HepG2 (cell line): Measurements from ENCODE around the gene AARS2. TPM values are rescaled to one million over a fixed set of nuclear protein-coding genes. Genes with fewer than 3 reads are reported as not detected.
A peak's percentile ranks its signal among the peaks of the same experiment; 100 is the strongest.

Source experiments
- AGO2 ChIP-seq: fragments of 200-400 bp; formaldehyde crosslinking; optimal IDR thresholded peaks from 2 replicates; pipeline ENCODE3; 2017; ENCODE audit warnings: mild to moderate bottlenecking, low read depth, low read length, moderate library complexity
- CREM ChIP-seq, 2 experiments: sonication (generic) in 1 of 2; formaldehyde crosslinking in 1 of 2; IDR thresholded peaks; 2 replicates each; pipeline versions ENCODE4 v1.4.0 to v1.6.1; 2016 to 2020; ENCODE audit warnings: antibody characterized with exemption in 1 of 2, mild to moderate bottlenecking in 1 of 2, missing genetic modification reagents in 1 of 2
- DNMT3B ChIP-seq: conservative IDR thresholded peaks from 2 replicates; pipeline ENCODE4 v1.6.1; 2016; ENCODE audit warnings: missing biosample characterization, control low read depth
- EP300 ChIP-seq, 3 experiments: sonication (generic) in 1 of 3; formaldehyde crosslinking in 1 of 3; IDR thresholded peaks; 2 replicates each; pipeline versions ENCODE4 v1.5.1 to v1.6.1; 2011 to 2020; ENCODE audit warnings: low read depth in 2 of 3, low read length in 2 of 3, borderline replicate concordance in 1 of 3, improper control_type of control experiment in 1 of 3, mild to moderate bottlenecking in 1 of 3, missing genetic modification reagents in 1 of 3, moderate library complexity in 1 of 3
- FLYWCH1 ChIP-seq: sonication (generic); formaldehyde crosslinking; IDR thresholded peaks from 2 replicates; pipeline ENCODE4 v1.8.1; 2023; ENCODE audit warnings: mild to moderate bottlenecking, missing genetic modification reagents
- KDM1A ChIP-seq: IDR thresholded peaks from 2 replicates; pipeline ENCODE4 v1.6.1; 2016; ENCODE audit warnings: missing compliant biosample characterization
- MEIS1 ChIP-seq: sonication (generic); formaldehyde crosslinking; IDR thresholded peaks from 2 replicates; pipeline ENCODE4 v1.9.0; 2021; ENCODE audit warnings: mild to moderate bottlenecking, missing genetic modification reagents, moderate library complexity, borderline replicate concordance
- TCF12 ChIP-seq, 2 experiments: fragments of 450-650 bp in 1 of 2; sonication (generic) in 1 of 2; formaldehyde crosslinking in 1 of 2; IDR thresholded peaks; 2 replicates each; pipeline versions ENCODE4 v1.6.1 to v1.8.0; 2017 to 2022; ENCODE audit warnings: antibody characterized with exemption in 1 of 2, mild to moderate bottlenecking in 1 of 2, missing genetic modification reagents in 1 of 2, moderate library complexity in 1 of 2
- ZFY ChIP-seq: sonication (generic); formaldehyde crosslinking; IDR thresholded peaks from 2 replicates; pipeline ENCODE4 v1.4.0; 2020; ENCODE audit warnings: missing genetic modification reagents
- ZNF335 ChIP-seq: sonication (generic); formaldehyde crosslinking; IDR thresholded peaks from 2 replicates; pipeline ENCODE4 v1.4.0; 2020; ENCODE audit warnings: missing genetic modification reagents
- ZNF34 ChIP-seq: sonication (generic); formaldehyde crosslinking; IDR thresholded peaks from 2 replicates; pipeline ENCODE4 v1.4.0; 2020; ENCODE audit warnings: mild to moderate bottlenecking, missing genetic modification reagents, borderline replicate concordance
- ZNF354B ChIP-seq: sonication (generic); formaldehyde crosslinking; IDR thresholded peaks from 2 replicates; pipeline ENCODE4 v1.8.0; 2022; ENCODE audit warnings: mild to moderate bottlenecking, missing genetic modification reagents
- ZNF451 ChIP-seq: sonication (generic); formaldehyde crosslinking; IDR thresholded peaks from 2 replicates; pipeline ENCODE4 v1.5.0; 2020; ENCODE audit warnings: mild to moderate bottlenecking, missing genetic modification reagents
- polyA plus RNA-seq, 8 experiments: library from polyadenylated mRNA; depleted of rRNA in 3 of 8; stranded (reverse) in 7 of 8; unstranded in 1 of 8; fragments of >200 nt; fragmentation: Illumina TruSeq in 4 of 8; extraction: Trizol in 4 of 8; gene quantifications; 2 replicates each; pipeline versions ENCODE4 v1.2.1 to v1.2.3, GENCODE V29; 2011 to 2016; ENCODE audit warnings: low read depth in 4 of 8, missing spikeins in 1 of 8, mixed read lengths in 1 of 8; ENCODE audit not compliant: insufficient read depth in 1 of 8
- total RNA-seq, 5 experiments: library from RNA; depleted of rRNA; stranded (reverse); fragments of >200 nt; fragmentation: Illumina TruSeq; extraction: Trizol; gene quantifications; 2 replicates each; pipeline ENCODE4 v1.2.3, GENCODE V29; 2016; ENCODE audit warnings: low read depth in 1 of 5
- TF ChIP-seq, protein P1 (sequence below): sonication (generic); formaldehyde crosslinking; IDR thresholded peaks from 2 replicates; pipeline ENCODE4 v1.4.0; 2020; ENCODE audit warnings: missing genetic modification reagents
- TF ChIP-seq, protein P2 (sequence below): sonication (generic); formaldehyde crosslinking; IDR thresholded peaks from 2 replicates; pipeline ENCODE4 v1.4.0; 2020; ENCODE audit warnings: mild to moderate bottlenecking, missing genetic modification reagents
- TF ChIP-seq, protein P3 (sequence below): sonication (generic); formaldehyde crosslinking; IDR thresholded peaks from 2 replicates; pipeline ENCODE4 v1.8.0; 2023; ENCODE audit warnings: mild to moderate bottlenecking, missing genetic modification reagents
- TF ChIP-seq, protein P4 (sequence below): IDR thresholded peaks from 2 replicates; pipeline ENCODE4 v1.6.1; 2016; ENCODE audit warnings: low read depth, borderline replicate concordance

AARS2 gene
- total and polyA plus RNA-seq, 2 of the 13 experiments (the other 11 are each of a cell fraction or from before 2014, with no cell fraction given): 7.5 to 24.1 TPM

DNA sequence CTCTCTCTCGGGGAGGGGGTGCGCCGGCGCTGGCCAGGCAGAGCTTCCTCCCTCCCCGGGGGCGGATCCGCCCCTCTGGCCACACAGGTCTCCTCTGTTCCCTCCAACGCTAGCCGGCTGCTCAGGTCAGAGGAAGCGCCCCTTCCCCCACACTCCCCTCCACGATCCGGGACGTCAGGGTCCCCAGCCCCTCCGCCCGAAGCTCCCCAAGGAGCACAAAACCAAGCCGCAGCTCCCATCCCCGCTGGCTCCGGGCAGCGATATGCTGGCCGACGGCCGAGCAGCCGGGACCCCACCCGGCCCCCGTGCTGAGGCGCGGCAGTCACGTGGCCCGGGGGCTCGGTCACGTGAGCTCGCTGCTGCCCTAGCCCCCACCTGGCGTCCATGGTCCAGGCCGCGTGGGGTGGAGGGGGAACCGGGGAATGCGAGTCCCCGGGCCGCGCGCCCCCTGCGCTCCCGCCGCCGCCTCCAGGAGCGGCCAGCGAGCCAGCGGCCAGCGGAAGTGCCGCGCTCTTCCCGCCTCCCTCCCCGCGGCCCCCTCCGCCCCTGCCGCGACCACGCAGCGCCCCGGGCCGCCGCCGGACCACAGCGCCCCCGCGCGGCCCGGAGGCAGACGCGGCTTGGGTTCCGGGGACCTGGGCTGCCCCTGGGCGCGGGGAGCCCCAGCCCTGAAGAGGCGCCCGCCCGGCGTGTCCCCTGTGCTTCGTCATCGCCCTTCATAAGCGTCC lies 56.0 kb downstream of the AARS2 start, which contains the start of gene SLC35B2 (continued):
- TF ChIP-seq ZNF335 (CRISPR knock-in tag) (0 out of 2 replicates have a peak, but pooled peaks have one; percentile 32), DNMT3B (CRISPR knock-in tag) (peak; percentile 49; the same call in 1 of the 2 replicates), ZNF354B (CRISPR knock-in tag) (no peak; the same call in 1 of the 2 replicates), TCF12 (IDR thresholded peaks at IDR 0.05) (no peak), TCF12 (CRISPR knock-in tag; IDR thresholded peaks at IDR 0.05) (no peak), ZNF451 (CRISPR knock-in tag) (peak; percentile 97; the same call in 1 of the 2 replicates), CREM (IDR thresholded peaks at IDR 0.05) (no peak), CREM (CRISPR knock-in tag; IDR thresholded peaks at IDR 0.05) (no peak), ZFY (CRISPR knock-in tag) (peak; percentile 85), EP300 (IDR thresholded peaks at IDR 0.05; ENCODE audit: low read depth in 2 of 2, low read length in 2 of 2) (peak in 1 of 2 experiments; percentile 10; a peak in 1 of 4 replicates), EP300 (CRISPR knock-in tag; IDR thresholded peaks at IDR 0.05; ENCODE audit: borderline replicate concordance) (peak; percentile 53; the same call in 1 of the 2 replicates), MEIS1 (CRISPR knock-in tag) (no peak; the same call in none of the 2 replicates), ZNF34 (0 out of 2 replicates have a peak, but pooled peaks have one; percentile 60), KDM1A (CRISPR knock-in tag) (no peak), AGO2 (peak; percentile 97), FLYWCH1 (CRISPR knock-in tag) (no peak)
- TF ChIP-seq, protein P1, sequence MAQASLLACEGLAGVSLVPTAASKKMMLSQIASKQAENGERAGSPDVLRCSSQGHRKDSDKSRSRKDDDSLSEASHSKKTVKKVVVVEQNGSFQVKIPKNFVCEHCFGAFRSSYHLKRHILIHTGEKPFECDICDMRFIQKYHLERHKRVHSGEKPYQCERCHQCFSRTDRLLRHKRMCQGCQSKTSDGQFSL: peak; percentile 94; the same call in 1 of the 2 replicates
- TF ChIP-seq, protein P2, sequence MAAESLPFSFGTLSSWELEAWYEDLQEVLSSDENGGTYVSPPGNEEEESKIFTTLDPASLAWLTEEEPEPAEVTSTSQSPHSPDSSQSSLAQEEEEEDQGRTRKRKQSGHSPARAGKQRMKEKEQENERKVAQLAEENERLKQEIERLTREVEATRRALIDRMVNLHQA (CRISPR knock-in tag): no peak
- TF ChIP-seq, protein P3, sequence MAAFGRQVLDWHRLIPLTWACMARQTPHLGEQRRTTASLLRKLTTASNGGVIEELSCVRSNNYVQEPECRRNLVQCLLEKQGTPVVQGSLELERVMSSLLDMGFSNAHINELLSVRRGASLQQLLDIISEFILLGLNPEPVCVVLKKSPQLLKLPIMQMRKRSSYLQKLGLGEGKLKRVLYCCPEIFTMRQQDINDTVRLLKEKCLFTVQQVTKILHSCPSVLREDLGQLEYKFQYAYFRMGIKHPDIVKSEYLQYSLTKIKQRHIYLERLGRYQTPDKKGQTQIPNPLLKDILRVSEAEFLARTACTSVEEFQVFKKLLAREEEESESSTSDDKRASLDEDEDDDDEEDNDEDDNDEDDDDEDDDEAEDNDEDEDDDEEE (CRISPR knock-in tag): peak; percentile 71; the same call in 1 of the 2 replicates
- TF ChIP-seq, protein P4, sequence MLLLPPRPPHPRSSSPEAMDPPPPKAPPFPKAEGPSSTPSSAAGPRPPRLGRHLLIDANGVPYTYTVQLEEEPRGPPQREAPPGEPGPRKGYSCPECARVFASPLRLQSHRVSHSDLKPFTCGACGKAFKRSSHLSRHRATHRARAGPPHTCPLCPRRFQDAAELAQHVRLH (CRISPR knock-in tag): peak; percentile 64; the same call in 1 of the 2 replicates
